Astrocyte (in vitro differentiated cells and primary cell): ENCODE data around the gene HOXA2. TPM values are rescaled to one million over a fixed set of nuclear protein-coding genes. Genes with fewer than 3 reads are reported as not detected.

Experiments used
- DNase-seq: peaks from one replicate; pipeline ENCODE4 v3.0.0-alpha.2; 2010; ENCODE audit warnings: low read depth
- FAIRE-seq: peaks from 2 replicates; lab custom pipeline; 2011; peaks lifted over from hg19 to GRCh38; lab: Jason Lieb, UNC
- H2AFZ ChIP-seq: 2 replicates; pipeline ENCODE4 v1.6.0; 2012; ENCODE audit warnings: low read depth, low read length, inconsistent platforms
- H3K27ac ChIP-seq: 2 replicates; pipeline ENCODE4 v1.5.1; 2011; ENCODE audit warnings: low read depth, low read length, inconsistent platforms
- H3K27me3 ChIP-seq: 2 replicates; pipeline ENCODE4 v1.6.0; 2011; ENCODE audit warnings: low read length, inconsistent platforms; ENCODE audit not compliant: insufficient read depth
- H3K36me3 ChIP-seq: 2 replicates; pipeline ENCODE4 v1.5.1; 2011; ENCODE audit warnings: low read length, inconsistent platforms; ENCODE audit not compliant: insufficient read depth
- H3K4me1 ChIP-seq: 2 replicates; pipeline ENCODE4 v1.5.1; 2011; ENCODE audit warnings: low read length, inconsistent platforms; ENCODE audit not compliant: insufficient read depth
- H3K4me2 ChIP-seq: 2 replicates; pipeline ENCODE4 v1.6.0; 2012; ENCODE audit warnings: low read length, inconsistent platforms
- H3K4me3 ChIP-seq: 2 replicates; pipeline ENCODE4 v1.5.1; 2011; ENCODE audit warnings: low read depth, mild to moderate bottlenecking, low read length, inconsistent platforms; ENCODE audit not compliant: insufficient read depth
- H3K79me2 ChIP-seq: 2 replicates; pipeline ENCODE4 v1.6.0; 2012; ENCODE audit warnings: mild to moderate bottlenecking, low read length, inconsistent platforms; ENCODE audit not compliant: insufficient read depth
- H3K9ac ChIP-seq: 2 replicates; pipeline ENCODE4 v1.6.0; 2012; ENCODE audit warnings: mild to moderate bottlenecking, low read length, inconsistent platforms
- H3K9me3 ChIP-seq: 2 replicates; pipeline ENCODE4 v1.5.1; 2012; ENCODE audit warnings: low read depth, mild to moderate bottlenecking, low read length, inconsistent platforms; ENCODE audit not compliant: insufficient read depth
- H4K20me1 ChIP-seq: 2 replicates; pipeline ENCODE4 v1.6.0; 2012; ENCODE audit warnings: low read length, inconsistent platforms; ENCODE audit not compliant: insufficient read depth
- H3K27ac Mint-ChIP-seq: one replicate; pipeline ENCODE4 v1.8.0; 2021; ENCODE audit warnings: mild to moderate bottlenecking, mixed read lengths; ENCODE audit not compliant: unreplicated experiment
- H3K27me3 Mint-ChIP-seq: one replicate; pipeline ENCODE4 v1.8.0; 2021; ENCODE audit warnings: low read depth, mixed read lengths; ENCODE audit not compliant: unreplicated experiment
- H3K36me3 Mint-ChIP-seq: one replicate; pipeline ENCODE4 v1.8.0; 2021; ENCODE audit warnings: low read depth, mixed read lengths; ENCODE audit not compliant: unreplicated experiment
- H3K4me1 Mint-ChIP-seq: one replicate; pipeline ENCODE4 v1.8.0; 2021; ENCODE audit warnings: low read depth, mixed read lengths; ENCODE audit not compliant: unreplicated experiment
- H3K4me3 Mint-ChIP-seq: one replicate; pipeline ENCODE4 v1.8.0; 2021; ENCODE audit warnings: mild to moderate bottlenecking, moderate library complexity, mixed read lengths; ENCODE audit not compliant: unreplicated experiment
- H3K9me3 Mint-ChIP-seq: one replicate; pipeline ENCODE4 v1.8.0; 2021; ENCODE audit warnings: mild to moderate bottlenecking, mixed read lengths; ENCODE audit not compliant: unreplicated experiment
- EZH2 ChIP-seq: IDR thresholded peaks from 2 replicates; pipeline ENCODE4 v1.6.1; 2012; ENCODE audit warnings: mild to moderate bottlenecking, low read length, inconsistent platforms; ENCODE audit not compliant: insufficient read depth
- total RNA-seq: library from RNA; stranded (reverse); gene quantifications from 2 replicates; pipeline ENCODE4 v1.2.1, GENCODE V29; 2021
- TF ChIP-seq, protein P1 (sequence below): IDR thresholded peaks from 2 replicates; pipeline ENCODE4 v1.5.1; 2011; ENCODE audit warnings: low read depth, mild to moderate bottlenecking, inconsistent platforms, low read length, moderate library complexity; ENCODE audit not compliant: insufficient read depth

HOXA2 gene
- total RNA-seq, 1 donor from 2014 or later = not detected

DNA sequence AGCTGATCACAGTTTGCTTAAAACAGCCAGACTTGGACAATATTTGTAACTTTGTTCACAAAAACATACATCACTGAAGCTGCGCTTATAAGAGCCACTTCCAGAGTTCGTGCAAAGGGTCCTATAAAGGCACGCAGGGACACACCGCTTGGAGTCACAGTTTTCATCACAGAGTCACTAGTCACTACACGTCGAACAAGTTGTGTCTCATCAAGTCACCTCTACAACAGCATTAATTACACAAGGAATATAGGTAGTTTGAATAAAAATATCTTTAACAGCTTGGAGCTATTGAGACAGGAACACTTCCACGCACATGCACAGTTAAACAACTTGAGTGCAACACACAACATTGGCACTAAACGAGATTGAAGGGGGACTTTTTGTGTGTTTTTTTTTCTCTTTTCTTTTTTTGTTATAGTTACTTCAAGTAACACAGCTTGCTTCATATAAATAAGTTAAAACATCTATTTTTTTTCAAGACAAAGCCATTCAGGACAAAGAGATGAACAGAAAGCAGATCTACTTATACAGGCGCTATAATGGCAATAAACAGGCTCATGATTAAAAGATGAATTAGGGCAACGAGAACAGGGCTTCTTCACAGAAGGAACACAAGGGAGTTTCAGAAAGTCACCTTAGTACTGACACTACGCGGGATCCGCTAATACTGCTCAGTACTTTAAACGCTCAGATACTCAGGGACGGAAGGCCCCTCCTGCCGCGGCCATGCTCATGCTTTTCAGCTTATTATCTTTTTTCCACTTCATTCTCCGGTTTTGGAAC, 38.8 kb upstream of the HOXA2 start:
- Histone ChIP-seq H3K9ac (no peak overlapping the region), H4K20me1 (peaks cover 2% of the 10 kb centered on the region), H3K4me1 (no peaks in the 10 kb centered on the region), H2AFZ (no peak overlapping the region), H3K4me2 (peak overlapping the region; percentile 80), H3K79me2 (no peaks in the 10 kb centered on the region), H3K27ac (no peak overlapping the region), H3K9me3 (peaks cover 6% of the 10 kb centered on the region), H3K36me3 (no peaks in the 10 kb centered on the region), H3K4me3 (no peak overlapping the region), H3K27me3 (peaks cover 99% of the 10 kb centered on the region)
- no peak for TF ChIP-seq EZH2
- TF ChIP-seq, protein P1, sequence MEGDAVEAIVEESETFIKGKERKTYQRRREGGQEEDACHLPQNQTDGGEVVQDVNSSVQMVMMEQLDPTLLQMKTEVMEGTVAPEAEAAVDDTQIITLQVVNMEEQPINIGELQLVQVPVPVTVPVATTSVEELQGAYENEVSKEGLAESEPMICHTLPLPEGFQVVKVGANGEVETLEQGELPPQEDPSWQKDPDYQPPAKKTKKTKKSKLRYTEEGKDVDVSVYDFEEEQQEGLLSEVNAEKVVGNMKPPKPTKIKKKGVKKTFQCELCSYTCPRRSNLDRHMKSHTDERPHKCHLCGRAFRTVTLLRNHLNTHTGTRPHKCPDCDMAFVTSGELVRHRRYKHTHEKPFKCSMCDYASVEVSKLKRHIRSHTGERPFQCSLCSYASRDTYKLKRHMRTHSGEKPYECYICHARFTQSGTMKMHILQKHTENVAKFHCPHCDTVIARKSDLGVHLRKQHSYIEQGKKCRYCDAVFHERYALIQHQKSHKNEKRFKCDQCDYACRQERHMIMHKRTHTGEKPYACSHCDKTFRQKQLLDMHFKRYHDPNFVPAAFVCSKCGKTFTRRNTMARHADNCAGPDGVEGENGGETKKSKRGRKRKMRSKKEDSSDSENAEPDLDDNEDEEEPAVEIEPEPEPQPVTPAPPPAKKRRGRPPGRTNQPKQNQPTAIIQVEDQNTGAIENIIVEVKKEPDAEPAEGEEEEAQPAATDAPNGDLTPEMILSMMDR = no peak
- no peaks in the 10 kb centered on the region for H3K4me1 Mint-ChIP-seq
- H3K4me3 Mint-ChIP-seq = no peak overlapping the region
- peak overlapping the region; percentile 2 for H3K27ac Mint-ChIP-seq
- H3K36me3 Mint-ChIP-seq = peaks cover 3% of the 10 kb centered on the region
- H3K27me3 Mint-ChIP-seq = peaks cover 88% of the 10 kb centered on the region
- peaks cover 38% of the 10 kb centered on the region for H3K9me3 Mint-ChIP-seq
- no peak for FAIRE-seq
- no peak for DNase-seq

DNA sequence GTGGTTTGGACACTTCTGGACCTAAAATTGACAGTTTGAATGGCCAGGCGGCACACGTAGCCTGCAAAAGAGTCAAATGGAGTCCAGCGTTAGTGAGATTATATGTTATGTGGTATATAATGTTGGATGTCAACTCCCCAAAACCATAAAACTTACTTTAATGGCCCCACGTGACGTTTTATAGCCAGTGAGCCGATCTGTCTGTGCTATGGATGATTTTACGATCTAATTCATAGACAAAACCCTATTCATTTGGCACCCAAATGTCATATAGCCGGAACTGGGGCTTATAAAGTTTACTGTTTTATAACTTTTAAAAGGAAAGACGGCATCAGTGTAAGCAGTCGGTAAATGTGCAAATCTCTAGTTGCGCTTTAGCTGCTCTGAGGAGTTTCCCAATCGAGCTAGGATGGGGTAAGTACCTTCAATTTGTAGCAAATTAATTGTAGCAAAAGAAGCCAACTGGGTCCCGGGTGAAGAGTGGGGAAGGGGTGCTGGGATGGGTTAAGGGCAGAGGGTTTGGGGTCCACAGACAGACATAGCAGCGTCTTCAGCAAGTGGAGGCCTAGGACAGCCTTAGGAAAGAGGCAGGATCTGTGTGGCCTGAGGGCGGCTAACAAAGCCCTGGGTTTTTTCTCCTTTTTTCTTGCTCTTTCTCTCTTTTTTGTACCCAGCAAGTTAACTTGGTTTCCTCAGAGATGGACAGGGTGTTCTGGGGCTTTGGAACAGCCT, 37.8 kb upstream of the HOXA2 start:
- Histone ChIP-seq H3K4me1 (peaks cover 6% of the 10 kb centered on the region), H3K27me3 (peaks cover 99% of the 10 kb centered on the region), H3K4me2 (no peak overlapping the region), H3K4me3 (no peak overlapping the region), H3K27ac (no peak overlapping the region), H3K79me2 (no peaks in the 10 kb centered on the region), H3K9me3 (no peaks in the 10 kb centered on the region), H4K20me1 (peaks cover 2% of the 10 kb centered on the region), H3K36me3 (no peaks in the 10 kb centered on the region), H3K9ac (no peak overlapping the region), H2AFZ (no peak overlapping the region)
- FAIRE-seq = no peak
- H3K27ac Mint-ChIP-seq = no peak overlapping the region
- H3K4me3 Mint-ChIP-seq = no peak overlapping the region
- H3K4me1 Mint-ChIP-seq = no peaks in the 10 kb centered on the region
- no peak for DNase-seq
- H3K36me3 Mint-ChIP-seq = peaks cover 3% of the 10 kb centered on the region
- H3K9me3 Mint-ChIP-seq = peaks cover 29% of the 10 kb centered on the region
- TF ChIP-seq, protein P1 = no peak
- TF ChIP-seq EZH2 = no peak
- peaks cover 88% of the 10 kb centered on the region for H3K27me3 Mint-ChIP-seq
